ENCODE results near the gene CCM2L.

Gene CCM2L

GRCh38 chr20:32056708-32057483 is 46.7 kb downstream of the CCM2L start:
- Histone ChIP-seq H3K27ac (ENCODE audit: insufficient read depth in 1 of 2, low read depth in 1 of 2, low read length in 2 of 2, poor library complexity in 1 of 2, severe bottlenecking in 2 of 2) (no peak overlapping the region), H3K9me3 (ENCODE audit: control extremely low read depth in 1 of 5, control insufficient read depth in 4 of 5, insufficient read depth in 2 of 5, low read depth in 1 of 5, low read length in 4 of 5) (no peaks in the 10 kb centered on the region), H3K4me3 (ENCODE audit: control insufficient read depth in 1 of 7, extremely low read depth in 1 of 7, insufficient read depth in 4 of 7, low read depth in 2 of 7, low read length in 6 of 7) (no peak overlapping the region), H3K27me3 (replicated peaks in 2 of 5; ENCODE audit: control insufficient read depth in 4 of 5, insufficient read depth in 5 of 5, low read length in 4 of 5) (peaks cover 0 to 7% (median 0%) of the 10 kb centered on the region in 5 experiments), H3K36me3 (ENCODE audit: control insufficient read depth in 4 of 4, insufficient read depth in 4 of 4, low read length in 3 of 4) (peaks cover 0 to 17% (median 0%) of the 10 kb centered on the region in 4 experiments), H3K4me1 (ENCODE audit: control extremely low read depth in 1 of 4, control insufficient read depth in 4 of 4, insufficient read depth in 4 of 4, low read length in 3 of 4) (peaks cover 0 to 50% (median 11%) of the 10 kb centered on the region in 4 experiments)
- ChIA-PET POLR2A (no interaction called here), CTCF (interaction anchor here (1.6 to 10.8 kb wide), 3 partner anchors 15 to 34 kb away, joined by 3 to 70 read pairs (median 6); no protein-coding TSS in a partner anchor)
- DNase-seq = no peak
- WGBS (ENCODE audit: insufficient coverage) = 95% methylated on average over 8 of the region's 10 CpGs

DNA sequence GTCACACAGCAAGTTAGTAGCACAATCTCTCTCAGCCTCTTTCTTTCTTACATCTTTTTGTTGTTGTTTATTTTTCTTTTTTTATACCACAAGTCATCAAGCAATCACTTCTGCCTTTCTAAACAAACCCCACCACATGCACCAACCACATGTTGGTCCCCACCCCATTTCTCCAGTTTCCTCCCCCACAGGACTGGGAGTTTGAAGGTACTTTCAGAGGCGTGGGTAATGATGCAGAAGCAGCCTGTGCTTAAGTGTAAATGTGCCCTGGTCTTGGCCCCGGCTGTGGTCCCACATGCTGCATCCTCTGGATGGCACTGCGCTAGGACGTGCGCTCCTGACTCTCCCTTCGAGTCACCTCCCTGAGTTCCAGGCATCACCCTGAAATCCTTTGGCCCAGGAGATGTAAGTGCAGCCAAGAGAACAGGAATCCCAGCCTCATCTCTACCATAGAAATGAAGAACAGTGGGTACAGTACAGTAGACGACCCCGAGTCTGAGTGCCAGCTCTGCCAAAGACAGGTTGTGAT is 47.5 kb downstream of the CCM2L start:
- Histone ChIP-seq H3K9me3 (ENCODE audit: control extremely low read depth in 1 of 5, control insufficient read depth in 4 of 5, insufficient read depth in 2 of 5, low read depth in 1 of 5, low read length in 4 of 5) (no peaks in the 10 kb centered on the region), H3K27ac (ENCODE audit: insufficient read depth in 1 of 2, low read depth in 1 of 2, low read length in 2 of 2, poor library complexity in 1 of 2, severe bottlenecking in 2 of 2) (no peak overlapping the region), H3K27me3 (replicated peaks in 2 of 5; ENCODE audit: control insufficient read depth in 4 of 5, insufficient read depth in 5 of 5, low read length in 4 of 5) (peaks cover 0 to 6% (median 0%) of the 10 kb centered on the region in 5 experiments), H3K4me1 (ENCODE audit: control extremely low read depth in 1 of 4, control insufficient read depth in 4 of 4, insufficient read depth in 4 of 4, low read length in 3 of 4) (peaks cover 0 to 53% (median 10%) of the 10 kb centered on the region in 4 experiments), H3K36me3 (ENCODE audit: control insufficient read depth in 4 of 4, insufficient read depth in 4 of 4, low read length in 3 of 4) (peaks cover 0 to 17% (median 0%) of the 10 kb centered on the region in 4 experiments), H3K4me3 (ENCODE audit: control insufficient read depth in 1 of 7, extremely low read depth in 1 of 7, insufficient read depth in 4 of 7, low read depth in 2 of 7, low read length in 6 of 7) (no peak overlapping the region)
- ChIA-PET POLR2A (interaction anchor here (0.6 kb wide), 1 partner anchor 39 kb away, joined by 5 read pairs; no protein-coding TSS in a partner anchor), CTCF (interaction anchor here (10.8 kb wide), 1 partner anchor 25 kb away, joined by 70 read pairs; no protein-coding TSS in a partner anchor)
- 98% methylated on average over 7 of the region's 8 CpGs for WGBS (ENCODE audit: insufficient coverage)
- DNase-seq = no peak

DNA sequence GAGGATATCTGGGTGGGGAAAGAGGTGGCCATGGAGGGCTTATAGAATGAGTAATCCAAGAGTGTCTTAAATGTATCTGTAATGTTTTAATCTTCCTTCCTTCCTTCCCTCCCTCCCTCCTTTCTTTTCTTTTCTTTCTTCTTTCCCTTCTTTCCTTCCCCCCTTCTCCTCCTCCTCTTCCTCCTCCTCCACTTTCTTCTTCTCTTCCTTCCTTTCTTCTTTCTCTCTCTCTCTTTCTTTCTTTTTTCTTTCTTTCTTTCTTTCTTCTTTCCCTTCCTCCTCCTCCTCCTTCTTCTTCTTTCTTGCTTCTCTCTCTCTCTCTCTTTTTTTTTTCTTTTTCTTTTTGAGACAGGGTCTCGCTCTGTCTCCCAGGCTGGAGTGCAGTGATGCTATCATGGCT is 49.0 kb downstream of the CCM2L start:
- Histone ChIP-seq H3K36me3 (ENCODE audit: control insufficient read depth in 4 of 4, insufficient read depth in 4 of 4, low read length in 3 of 4) (peaks cover 0 to 16% (median 0%) of the 10 kb centered on the region in 4 experiments), H3K27ac (ENCODE audit: insufficient read depth in 1 of 2, low read depth in 1 of 2, low read length in 2 of 2, poor library complexity in 1 of 2, severe bottlenecking in 2 of 2) (no peak overlapping the region), H3K4me1 (ENCODE audit: control extremely low read depth in 1 of 4, control insufficient read depth in 4 of 4, insufficient read depth in 4 of 4, low read length in 3 of 4) (peaks cover 2 to 54% (median 14%) of the 10 kb centered on the region in 4 experiments), H3K9me3 (ENCODE audit: control extremely low read depth in 1 of 5, control insufficient read depth in 4 of 5, insufficient read depth in 2 of 5, low read depth in 1 of 5, low read length in 4 of 5) (no peaks in the 10 kb centered on the region), H3K4me3 (ENCODE audit: control insufficient read depth in 1 of 7, extremely low read depth in 1 of 7, insufficient read depth in 4 of 7, low read depth in 2 of 7, low read length in 6 of 7) (no peak overlapping the region), H3K27me3 (replicated peaks in 2 of 5; ENCODE audit: control insufficient read depth in 4 of 5, insufficient read depth in 5 of 5, low read length in 4 of 5) (no peaks in the 10 kb centered on the region)
- POLR2A ChIA-PET = interaction anchor here (0.6 kb wide), 1 partner anchor 1419 kb away, joined by 3 read pairs; no protein-coding TSS in a partner anchor
- no CpG with 5 or more reads among the region's 1 CpG for WGBS (ENCODE audit: insufficient coverage)
- no peak for DNase-seq
- CTCF ChIA-PET = interaction anchor here (1.6 to 10.8 kb wide), 2 partner anchors 27 to 32 kb away, joined by 3 to 70 read pairs; no protein-coding TSS in a partner anchor

DNA sequence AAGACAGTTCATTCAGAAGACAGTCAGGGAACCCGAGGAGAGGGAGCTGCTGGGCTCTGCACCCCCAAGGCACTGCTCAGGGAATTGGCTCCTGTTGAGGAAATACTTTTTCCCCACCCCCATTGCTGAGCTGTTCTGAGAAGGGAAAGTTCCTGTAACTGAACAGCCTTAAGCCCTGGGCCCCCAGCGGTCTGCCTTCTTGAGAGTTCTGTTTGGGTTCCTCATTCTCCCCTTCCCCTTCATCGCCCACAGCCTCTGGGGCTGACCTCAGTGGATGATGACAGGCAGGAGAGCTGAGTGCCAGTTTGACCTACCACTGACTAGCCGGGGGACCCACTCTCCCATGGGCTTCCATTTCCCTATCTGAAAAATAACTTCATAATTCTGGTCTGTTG is 52.5 kb downstream of the CCM2L start:
- peaks cover 0 to 24% (median 0%) of the 10 kb centered on the region in 4 experiments for H3K36me3 ChIP-seq (ENCODE audit: control insufficient read depth in 4 of 4, insufficient read depth in 4 of 4, low read length in 3 of 4)
- no peaks in the 10 kb centered on the region for H3K9me3 ChIP-seq (ENCODE audit: control extremely low read depth in 1 of 5, control insufficient read depth in 4 of 5, insufficient read depth in 2 of 5, low read depth in 1 of 5, low read length in 4 of 5)
- 0% methylated on average over 2 of the region's 4 CpGs for WGBS (ENCODE audit: insufficient coverage)
- H3K4me3 ChIP-seq (ENCODE audit: control insufficient read depth in 1 of 7, extremely low read depth in 1 of 7, insufficient read depth in 4 of 7, low read depth in 2 of 7, low read length in 6 of 7) = peak overlapping the region in 1 of 7 experiments; percentile 20
- ChIA-PET CTCF (interaction anchor here (0.7 to 10.8 kb wide), 5 partner anchors 9 to 37 kb away, joined by 3 to 70 read pairs (median 4); no protein-coding TSS in a partner anchor), POLR2A (interaction anchor here (0.8 to 1.0 kb wide), 2 partner anchors 9 to 10 kb away, joined by 3 to 6 read pairs; no protein-coding TSS in a partner anchor)
- DNase-seq = peak; percentile 34 to 81 (median 78)
- H3K27me3 ChIP-seq (replicated peaks in 2 of 5; ENCODE audit: control insufficient read depth in 4 of 5, insufficient read depth in 5 of 5, low read length in 4 of 5) = no peaks in the 10 kb centered on the region
- H3K27ac ChIP-seq (ENCODE audit: insufficient read depth in 1 of 2, low read depth in 1 of 2, low read length in 2 of 2, poor library complexity in 1 of 2, severe bottlenecking in 2 of 2) = no peak overlapping the region
- peaks cover 9 to 60% (median 14%) of the 10 kb centered on the region in 4 experiments for H3K4me1 ChIP-seq (ENCODE audit: control extremely low read depth in 1 of 4, control insufficient read depth in 4 of 4, insufficient read depth in 4 of 4, low read length in 3 of 4)

DNA sequence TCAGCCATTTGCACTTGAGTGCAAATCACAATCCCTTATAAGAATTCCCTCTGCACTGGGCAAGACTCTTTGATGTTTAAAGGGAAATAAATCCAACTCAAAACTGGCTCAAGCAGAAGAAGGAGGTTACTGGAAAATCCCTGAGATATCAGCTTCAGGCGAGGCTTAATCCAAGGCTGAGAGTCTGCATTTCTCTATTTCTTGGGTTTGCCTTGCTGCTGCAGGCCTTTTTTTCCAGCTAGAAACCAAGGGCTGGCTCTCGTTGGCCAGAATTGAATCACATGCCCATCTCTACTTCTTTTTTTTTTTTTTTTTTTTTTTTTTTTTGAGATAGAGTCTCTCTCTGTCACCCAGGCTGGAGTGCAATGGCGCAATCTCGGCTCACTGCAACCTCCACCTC is 53.5 kb downstream of the CCM2L start:
- 100% methylated on average over 1 of the region's 4 CpGs for WGBS (ENCODE audit: insufficient coverage)
- DNase-seq = peak in 1 of 3 donors; percentile 20
- ChIA-PET POLR2A (no interaction called here), CTCF (interaction anchor here (1.7 to 10.8 kb wide), 2 partner anchors 10 to 31 kb away, joined by 6 to 70 read pairs; no protein-coding TSS in a partner anchor)
- H3K9me3 ChIP-seq (ENCODE audit: control extremely low read depth in 1 of 5, control insufficient read depth in 4 of 5, insufficient read depth in 2 of 5, low read depth in 1 of 5, low read length in 4 of 5) = no peaks in the 10 kb centered on the region
- H3K4me1 ChIP-seq (ENCODE audit: control extremely low read depth in 1 of 4, control insufficient read depth in 4 of 4, insufficient read depth in 4 of 4, low read length in 3 of 4) = peaks cover 9 to 60% (median 14%) of the 10 kb centered on the region in 4 experiments
- H3K36me3 ChIP-seq (ENCODE audit: control insufficient read depth in 4 of 4, insufficient read depth in 4 of 4, low read length in 3 of 4) = peaks cover 0 to 22% (median under 1%) of the 10 kb centered on the region in 4 experiments
- no peak overlapping the region for H3K27ac ChIP-seq (ENCODE audit: insufficient read depth in 1 of 2, low read depth in 1 of 2, low read length in 2 of 2, poor library complexity in 1 of 2, severe bottlenecking in 2 of 2)
- no peaks in the 10 kb centered on the region for H3K27me3 ChIP-seq (replicated peaks in 2 of 5; ENCODE audit: control insufficient read depth in 4 of 5, insufficient read depth in 5 of 5, low read length in 4 of 5)
- H3K4me3 ChIP-seq (ENCODE audit: control insufficient read depth in 1 of 7, extremely low read depth in 1 of 7, insufficient read depth in 4 of 7, low read depth in 2 of 7, low read length in 6 of 7) = no peak overlapping the region

DNA sequence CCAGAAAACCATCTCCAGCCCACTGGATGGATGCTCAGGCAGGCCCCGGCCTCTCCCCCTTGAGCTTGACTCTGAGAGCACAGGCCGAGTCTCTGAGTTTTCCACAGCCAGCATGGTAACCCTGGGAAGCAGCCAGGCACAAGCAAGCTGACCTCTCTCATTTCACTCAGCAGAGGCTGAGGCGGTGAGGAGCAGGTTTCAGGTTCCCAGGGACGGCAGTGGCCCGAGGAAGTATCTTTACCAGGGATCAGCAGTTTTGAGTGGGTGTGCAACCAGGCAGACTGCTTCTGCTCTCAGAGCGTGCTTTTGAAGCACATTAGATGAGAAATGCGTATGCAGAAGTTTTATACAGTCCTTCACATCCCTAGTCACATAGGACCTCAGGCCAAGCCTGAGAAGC is 54.4 kb downstream of the CCM2L start:
- H3K9me3 ChIP-seq (ENCODE audit: control extremely low read depth in 1 of 5, control insufficient read depth in 4 of 5, insufficient read depth in 2 of 5, low read depth in 1 of 5, low read length in 4 of 5) = no peaks in the 10 kb centered on the region
- CTCF ChIA-PET = interaction anchor here (1.2 to 10.8 kb wide), 2 partner anchors 10 to 32 kb away, joined by 3 to 70 read pairs; no protein-coding TSS in a partner anchor
- no peak for DNase-seq

More for the DNA sequence above, 54.4 kb downstream of the CCM2L start:
- no peaks in the 10 kb centered on the region for H3K27me3 ChIP-seq (replicated peaks in 2 of 5; ENCODE audit: control insufficient read depth in 4 of 5, insufficient read depth in 5 of 5, low read length in 4 of 5)
- H3K36me3 ChIP-seq (ENCODE audit: control insufficient read depth in 4 of 4, insufficient read depth in 4 of 4, low read length in 3 of 4) = peaks cover 0 to 25% (median under 1%) of the 10 kb centered on the region in 4 experiments
- POLR2A ChIA-PET = no interaction called here
- no peak overlapping the region for H3K4me3 ChIP-seq (ENCODE audit: control insufficient read depth in 1 of 7, extremely low read depth in 1 of 7, insufficient read depth in 4 of 7, low read depth in 2 of 7, low read length in 6 of 7)
- WGBS (ENCODE audit: insufficient coverage) = 97% methylated on average over 7 of the region's 7 CpGs
- peaks cover 12 to 66% (median 16%) of the 10 kb centered on the region in 4 experiments for H3K4me1 ChIP-seq (ENCODE audit: control extremely low read depth in 1 of 4, control insufficient read depth in 4 of 4, insufficient read depth in 4 of 4, low read length in 3 of 4)
- H3K27ac ChIP-seq (ENCODE audit: insufficient read depth in 1 of 2, low read depth in 1 of 2, low read length in 2 of 2, poor library complexity in 1 of 2, severe bottlenecking in 2 of 2) = no peak overlapping the region

All from common myeloid progenitor, CD34-positive (primary cell).